ENCODE data around the gene SNX10.

- TF ChIP-seq, protein P1, sequence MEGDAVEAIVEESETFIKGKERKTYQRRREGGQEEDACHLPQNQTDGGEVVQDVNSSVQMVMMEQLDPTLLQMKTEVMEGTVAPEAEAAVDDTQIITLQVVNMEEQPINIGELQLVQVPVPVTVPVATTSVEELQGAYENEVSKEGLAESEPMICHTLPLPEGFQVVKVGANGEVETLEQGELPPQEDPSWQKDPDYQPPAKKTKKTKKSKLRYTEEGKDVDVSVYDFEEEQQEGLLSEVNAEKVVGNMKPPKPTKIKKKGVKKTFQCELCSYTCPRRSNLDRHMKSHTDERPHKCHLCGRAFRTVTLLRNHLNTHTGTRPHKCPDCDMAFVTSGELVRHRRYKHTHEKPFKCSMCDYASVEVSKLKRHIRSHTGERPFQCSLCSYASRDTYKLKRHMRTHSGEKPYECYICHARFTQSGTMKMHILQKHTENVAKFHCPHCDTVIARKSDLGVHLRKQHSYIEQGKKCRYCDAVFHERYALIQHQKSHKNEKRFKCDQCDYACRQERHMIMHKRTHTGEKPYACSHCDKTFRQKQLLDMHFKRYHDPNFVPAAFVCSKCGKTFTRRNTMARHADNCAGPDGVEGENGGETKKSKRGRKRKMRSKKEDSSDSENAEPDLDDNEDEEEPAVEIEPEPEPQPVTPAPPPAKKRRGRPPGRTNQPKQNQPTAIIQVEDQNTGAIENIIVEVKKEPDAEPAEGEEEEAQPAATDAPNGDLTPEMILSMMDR (conservative IDR thresholded peaks at IDR 0.05), result no peak
- no peak for TF ChIP-seq EZH2 (IDR thresholded peaks at IDR 0.05; ENCODE audit: low read depth)
Measured at GRCh38 chr7:26345202-26345601, 53.5 kb downstream of the SNX10 start.

Measured in PC-9 (cell line).